SK-N-MC (cell line): ENCODE results near the gene TCERG1L.

ENCODE experiments used
- DNase-seq: peaks from one replicate; pipeline ENCODE4 v3.0.0-alpha.2; 2011; ENCODE audit warnings: low read depth, low spot score
- H3K27ac ChIP-seq: fragments of 200-600 bp; sonication (generic); 2 replicates; pipeline ENCODE4 v1.5.1; 2016; ENCODE audit warnings: mixed run types
- H3K36me3 ChIP-seq: fragments of 200-600 bp; sonication (generic); 2 replicates; pipeline ENCODE4 v1.6.1; 2017; ENCODE audit warnings: antibody characterized with exemption, low read length, mixed read lengths; ENCODE audit not compliant: insufficient read depth
- H3K4me3 ChIP-seq: fragments of 200-600 bp; sonication (generic); 2 replicates; pipeline ENCODE4 v1.5.1; 2016
- H3K9ac ChIP-seq: fragments of 200-600 bp; sonication (generic); 2 replicates; pipeline ENCODE4 v1.8.0; 2017; ENCODE audit warnings: mixed run types, mixed read lengths; ENCODE audit not compliant: insufficient read length
- H3K9me3 ChIP-seq: fragments of 200-600 bp; sonication (generic); 2 replicates; pipeline ENCODE4 v1.6.1; 2017; ENCODE audit warnings: low read depth, mild to moderate bottlenecking, antibody characterized with exemption, low read length, moderate library complexity, mixed read lengths
- EZH2 ChIP-seq: fragments of 200-600 bp; sonication (generic); IDR thresholded peaks from one replicate; pipeline ENCODE4 v1.6.1; 2017; ENCODE audit warnings: antibody characterized with exemption
- FOXP2 ChIP-seq: optimal IDR thresholded peaks from 2 replicates; pipeline ENCODE3; 2011; ENCODE audit warnings: mild to moderate bottlenecking, moderate library complexity; ENCODE audit not compliant: insufficient read depth; ENCODE audit errors: extremely low read length, control extremely low read depth
- POLR2AphosphoS5 ChIP-seq: IDR thresholded peaks from 2 replicates; pipeline ENCODE4 v1.6.1; 2012; ENCODE audit warnings: mild to moderate bottlenecking, low read depth, low read length, borderline replicate concordance

TCERG1L gene

DNA sequence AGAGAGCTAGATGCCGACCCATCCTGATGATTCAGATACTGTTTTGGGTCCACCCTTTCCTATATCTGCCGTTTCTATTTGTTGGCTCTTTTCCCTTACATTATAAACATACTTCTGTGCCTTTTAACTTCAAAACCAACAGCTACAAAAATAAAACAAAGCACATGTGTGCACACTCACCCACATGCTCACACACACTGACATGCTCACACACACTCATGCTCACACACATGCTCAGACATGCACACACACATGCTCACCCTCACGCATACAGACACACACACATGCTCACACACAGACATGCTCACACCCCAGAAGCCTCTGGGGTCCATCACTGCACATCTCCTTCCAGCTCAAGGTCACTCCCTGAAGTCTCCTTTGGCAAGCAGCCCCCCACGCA is 88.1 kb downstream of the TCERG1L start:
- Histone ChIP-seq H3K36me3 (no peaks in the 10 kb centered on the region), H3K9ac (no peak overlapping the region), H3K27ac (no peak overlapping the region), H3K4me3 (no peak overlapping the region), H3K9me3 (no peaks in the 10 kb centered on the region)
- TF ChIP-seq POLR2AphosphoS5: no peak
- TF ChIP-seq FOXP2: no peak
- TF ChIP-seq EZH2: no peak
- no peak for DNase-seq

DNA sequence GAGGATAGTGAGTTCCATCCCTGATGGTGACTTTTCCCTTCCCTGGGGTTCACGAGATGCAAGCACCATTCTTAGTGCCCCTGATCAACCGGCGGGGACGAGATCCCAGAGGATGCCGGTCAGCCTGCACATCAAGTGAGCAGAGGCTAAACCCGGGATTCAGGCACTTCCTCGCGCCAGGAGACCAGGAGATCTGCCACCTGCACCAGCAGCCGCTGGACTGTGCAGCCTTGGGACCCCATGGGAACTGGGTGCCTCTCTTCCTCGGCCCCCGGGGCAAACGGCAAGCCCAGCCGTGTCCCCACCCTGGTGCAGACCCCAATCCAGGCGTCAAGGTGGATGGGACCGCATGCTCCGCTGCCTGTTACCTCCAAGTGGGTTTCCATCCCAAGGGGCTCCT is 88.5 kb downstream of the TCERG1L start:
- Histone ChIP-seq H3K4me3 (no peak overlapping the region), H3K9ac (no peak overlapping the region), H3K27ac (no peak overlapping the region), H3K9me3 (no peaks in the 10 kb centered on the region), H3K36me3 (no peaks in the 10 kb centered on the region)
- no peak for TF ChIP-seq EZH2
- TF ChIP-seq FOXP2: no peak
- TF ChIP-seq POLR2AphosphoS5: no peak
- no peak for DNase-seq

- no peak for DNase-seq
- Histone ChIP-seq H3K9ac (no peak overlapping the region), H3K27ac (no peak overlapping the region), H3K36me3 (no peaks in the 10 kb centered on the region), H3K4me3 (no peak overlapping the region), H3K9me3 (no peaks in the 10 kb centered on the region)
- TF ChIP-seq FOXP2 (no peak), POLR2AphosphoS5 (no peak), EZH2 (no peak)
Observed at GRCh38 chr10:131221632-131222277, 89.8 kb downstream of the TCERG1L start.

DNA sequence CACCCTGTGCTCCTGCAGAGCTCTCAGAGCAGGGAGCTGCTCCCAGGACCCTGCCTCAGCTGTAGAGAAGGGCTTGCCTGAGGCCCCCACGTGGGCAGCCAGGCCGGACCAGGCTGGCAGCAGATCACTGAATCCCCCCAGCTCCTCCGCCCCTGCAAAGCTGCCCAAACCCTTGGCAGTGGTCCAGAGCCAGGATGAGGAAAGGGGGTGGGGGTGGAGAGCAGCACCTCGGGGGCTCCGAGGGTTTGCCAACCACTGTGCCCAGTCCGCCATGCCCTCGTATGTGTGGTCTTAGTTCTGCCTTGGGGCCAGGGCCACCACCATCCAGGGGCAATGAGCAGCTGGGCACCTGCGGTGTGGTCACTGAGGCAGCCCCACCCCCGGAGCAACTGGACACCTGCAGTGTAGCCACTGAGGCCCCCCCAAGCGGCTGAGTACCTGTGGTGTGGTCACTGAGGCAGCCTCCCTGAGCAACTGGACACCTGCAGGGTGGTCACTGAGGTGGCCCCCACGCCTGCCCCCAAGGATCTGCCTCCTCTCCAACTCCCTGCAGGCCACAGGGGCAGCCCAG is 90.8 kb downstream of the TCERG1L start:
- H3K36me3 ChIP-seq: no peaks in the 10 kb centered on the region
- H3K9ac ChIP-seq: no peak overlapping the region
- no peaks in the 10 kb centered on the region for H3K9me3 ChIP-seq
- no peak overlapping the region for H3K4me3 ChIP-seq
- TF ChIP-seq FOXP2 (no peak), POLR2AphosphoS5 (no peak), EZH2 (no peak)
- H3K27ac ChIP-seq: no peak overlapping the region
- no peak for DNase-seq

GRCh38 chr10:131219955-131220489 is 91.5 kb downstream of the TCERG1L start:
- no peaks in the 10 kb centered on the region for H3K9me3 ChIP-seq
- no peak for TF ChIP-seq FOXP2
- no peak for TF ChIP-seq EZH2
- no peak for TF ChIP-seq POLR2AphosphoS5
- DNase-seq: no peak
- H3K36me3 ChIP-seq: no peaks in the 10 kb centered on the region
- H3K9ac ChIP-seq: no peak overlapping the region
- no peak overlapping the region for H3K4me3 ChIP-seq
- H3K27ac ChIP-seq: no peak overlapping the region

GRCh38 chr10:131219584-131219886 is 92.0 kb downstream of the TCERG1L start:
- no peak overlapping the region for H3K9ac ChIP-seq
- TF ChIP-seq POLR2AphosphoS5: no peak
- TF ChIP-seq EZH2: no peak
- TF ChIP-seq FOXP2: no peak
- H3K9me3 ChIP-seq: no peaks in the 10 kb centered on the region
- H3K36me3 ChIP-seq: no peaks in the 10 kb centered on the region
- no peak overlapping the region for H3K4me3 ChIP-seq
- H3K27ac ChIP-seq: no peak overlapping the region
- no peak for DNase-seq

- no peak for TF ChIP-seq FOXP2
- TF ChIP-seq POLR2AphosphoS5: no peak
- no peak for TF ChIP-seq EZH2
- no peak overlapping the region for H3K9ac ChIP-seq
- H3K4me3 ChIP-seq: no peak overlapping the region
- no peaks in the 10 kb centered on the region for H3K9me3 ChIP-seq
- DNase-seq: no peak
- no peaks in the 10 kb centered on the region for H3K36me3 ChIP-seq
- H3K27ac ChIP-seq: no peak overlapping the region
Observed at GRCh38 chr10:131218811-131219583, 92.5 kb downstream of the TCERG1L start.

GRCh38 chr10:131216681-131217230 is 94.8 kb downstream of the TCERG1L start:
- no peak overlapping the region for H3K27ac ChIP-seq
- H3K9ac ChIP-seq: no peak overlapping the region
- H3K4me3 ChIP-seq: no peak overlapping the region
- H3K9me3 ChIP-seq: no peaks in the 10 kb centered on the region
- H3K36me3 ChIP-seq: no peaks in the 10 kb centered on the region
- no peak for TF ChIP-seq POLR2AphosphoS5
- TF ChIP-seq FOXP2: no peak
- no peak for TF ChIP-seq EZH2
- no peak for DNase-seq

- TF ChIP-seq POLR2AphosphoS5 (no peak), FOXP2 (no peak), EZH2 (no peak)
- Histone ChIP-seq H3K36me3 (no peaks in the 10 kb centered on the region), H3K9me3 (no peaks in the 10 kb centered on the region), H3K4me3 (no peak overlapping the region), H3K27ac (no peak overlapping the region), H3K9ac (no peak overlapping the region)
- DNase-seq: no peak
Observed at GRCh38 chr10:131215776-131216175, 95.7 kb downstream of the TCERG1L start.
